ENCODE data around the gene BNC2.

DNA sequence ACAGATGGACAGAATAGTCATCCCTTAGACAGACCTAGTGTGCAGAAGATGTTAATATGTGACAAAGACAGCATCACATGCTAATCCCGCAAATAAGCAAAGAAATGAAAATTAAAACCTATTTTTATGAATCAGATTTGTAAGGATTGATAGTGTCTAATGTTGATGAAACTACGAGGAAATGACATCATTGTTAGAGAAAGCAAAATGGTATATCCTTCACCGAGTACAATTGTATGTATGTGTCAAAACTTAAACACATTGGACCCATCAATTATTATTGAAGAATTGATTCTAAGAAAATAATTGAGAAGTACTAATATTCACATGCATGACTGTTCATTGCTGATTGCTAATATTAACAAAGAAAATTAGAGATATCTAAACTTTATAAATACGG lies 493.2 kb downstream of the BNC2 start:
- no peak for TF ChIP-seq POLR2A (IDR thresholded peaks at IDR 0.05)
- TF ChIP-seq, protein P1, sequence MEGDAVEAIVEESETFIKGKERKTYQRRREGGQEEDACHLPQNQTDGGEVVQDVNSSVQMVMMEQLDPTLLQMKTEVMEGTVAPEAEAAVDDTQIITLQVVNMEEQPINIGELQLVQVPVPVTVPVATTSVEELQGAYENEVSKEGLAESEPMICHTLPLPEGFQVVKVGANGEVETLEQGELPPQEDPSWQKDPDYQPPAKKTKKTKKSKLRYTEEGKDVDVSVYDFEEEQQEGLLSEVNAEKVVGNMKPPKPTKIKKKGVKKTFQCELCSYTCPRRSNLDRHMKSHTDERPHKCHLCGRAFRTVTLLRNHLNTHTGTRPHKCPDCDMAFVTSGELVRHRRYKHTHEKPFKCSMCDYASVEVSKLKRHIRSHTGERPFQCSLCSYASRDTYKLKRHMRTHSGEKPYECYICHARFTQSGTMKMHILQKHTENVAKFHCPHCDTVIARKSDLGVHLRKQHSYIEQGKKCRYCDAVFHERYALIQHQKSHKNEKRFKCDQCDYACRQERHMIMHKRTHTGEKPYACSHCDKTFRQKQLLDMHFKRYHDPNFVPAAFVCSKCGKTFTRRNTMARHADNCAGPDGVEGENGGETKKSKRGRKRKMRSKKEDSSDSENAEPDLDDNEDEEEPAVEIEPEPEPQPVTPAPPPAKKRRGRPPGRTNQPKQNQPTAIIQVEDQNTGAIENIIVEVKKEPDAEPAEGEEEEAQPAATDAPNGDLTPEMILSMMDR (IDR thresholded peaks at IDR 0.05), result no peak
